GM18526 (cell line): ENCODE measurements around the gene DGKQ.

Source experiments
- POLR2A ChIP-seq: IDR thresholded peaks from 3 replicates; pipeline ENCODE4 v1.6.1; 2011; ENCODE audit not compliant: insufficient read length; ENCODE audit errors: extremely low read depth

The DGKQ gene

GRCh38 chr4:965048-965765 is 8.2 kb downstream of the DGKQ start:
- TF ChIP-seq POLR2A = no peak

GRCh38 chr4:964346-965025 is 8.9 kb downstream of the DGKQ start:
- no peak for TF ChIP-seq POLR2A

- no peak for TF ChIP-seq POLR2A
Observed at GRCh38 chr4:963276-964225, 9.8 kb downstream of the DGKQ start.

GRCh38 chr4:962231-963208 is 10.8 kb downstream of the DGKQ start:
- TF ChIP-seq POLR2A = no peak

- no peak for TF ChIP-seq POLR2A
Observed at GRCh38 chr4:961351-962230, 11.8 kb downstream of the DGKQ start.

- no peak for TF ChIP-seq POLR2A
Observed at GRCh38 chr4:960636-961350, 12.6 kb downstream of the DGKQ start.

- no peak for TF ChIP-seq POLR2A
Observed at GRCh38 chr4:960140-960635, 13.2 kb downstream of the DGKQ start.

- no peak for TF ChIP-seq POLR2A
Observed at GRCh38 chr4:959338-960139, 13.8 kb downstream of the DGKQ start.

- no peak for TF ChIP-seq POLR2A
Observed at GRCh38 chr4:958696-959337, 14.6 kb downstream of the DGKQ start.

- TF ChIP-seq POLR2A = no peak
Observed at GRCh38 chr4:958314-958665, 15.1 kb downstream of the DGKQ start.

GRCh38 chr4:957581-958313 is 15.6 kb downstream of the DGKQ start:
- no peak for TF ChIP-seq POLR2A
